Uterus (tissue), 2 donors: ENCODE data around the gene MAP7D3.

Experiments used
- POLR2A ChIP-seq, 2 donors: fragments of 450-650 bp; IDR thresholded peaks; one replicate each; pipeline ENCODE4 v1.6.1; 2016; ENCODE audit warnings: antibody characterized with exemption in 2 of 2, mild to moderate bottlenecking in 1 of 2, moderate library complexity in 1 of 2
- TF ChIP-seq, protein P1 (sequence below), 4 experiments: fragments of 200-600 bp in 2 of 4; fragments of 450-650 bp in 2 of 4; sonication (generic) in 2 of 4; IDR thresholded peaks; one replicate each; pipeline ENCODE4 v1.5.1; 2016 to 2019; ENCODE audit warnings: antibody characterized with exemption in 4 of 4, mild to moderate bottlenecking in 2 of 4, moderate library complexity in 1 of 4

DNA sequence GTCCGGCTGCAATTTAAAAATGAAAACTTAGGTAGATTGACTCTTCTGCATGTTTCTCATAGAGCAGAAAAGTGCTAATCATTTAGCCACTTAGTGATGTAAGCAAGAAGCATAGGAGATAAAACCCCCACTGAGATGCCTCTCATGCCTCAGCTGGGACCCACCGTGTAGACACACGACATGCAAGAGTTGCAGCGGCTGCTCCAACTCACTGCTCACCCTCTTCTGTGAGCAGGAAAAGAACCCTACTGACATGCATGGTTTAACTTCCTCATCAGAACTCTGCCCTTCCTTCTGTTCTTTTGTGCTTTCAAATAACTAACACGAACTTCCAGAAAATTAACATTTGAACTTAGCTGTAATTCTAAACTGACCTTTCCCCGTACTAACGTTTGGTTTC lies 41.0 kb downstream of the MAP7D3 start:
- TF ChIP-seq, protein P1, sequence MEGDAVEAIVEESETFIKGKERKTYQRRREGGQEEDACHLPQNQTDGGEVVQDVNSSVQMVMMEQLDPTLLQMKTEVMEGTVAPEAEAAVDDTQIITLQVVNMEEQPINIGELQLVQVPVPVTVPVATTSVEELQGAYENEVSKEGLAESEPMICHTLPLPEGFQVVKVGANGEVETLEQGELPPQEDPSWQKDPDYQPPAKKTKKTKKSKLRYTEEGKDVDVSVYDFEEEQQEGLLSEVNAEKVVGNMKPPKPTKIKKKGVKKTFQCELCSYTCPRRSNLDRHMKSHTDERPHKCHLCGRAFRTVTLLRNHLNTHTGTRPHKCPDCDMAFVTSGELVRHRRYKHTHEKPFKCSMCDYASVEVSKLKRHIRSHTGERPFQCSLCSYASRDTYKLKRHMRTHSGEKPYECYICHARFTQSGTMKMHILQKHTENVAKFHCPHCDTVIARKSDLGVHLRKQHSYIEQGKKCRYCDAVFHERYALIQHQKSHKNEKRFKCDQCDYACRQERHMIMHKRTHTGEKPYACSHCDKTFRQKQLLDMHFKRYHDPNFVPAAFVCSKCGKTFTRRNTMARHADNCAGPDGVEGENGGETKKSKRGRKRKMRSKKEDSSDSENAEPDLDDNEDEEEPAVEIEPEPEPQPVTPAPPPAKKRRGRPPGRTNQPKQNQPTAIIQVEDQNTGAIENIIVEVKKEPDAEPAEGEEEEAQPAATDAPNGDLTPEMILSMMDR (IDR thresholded peaks at IDR 0.05) = no peak
- TF ChIP-seq POLR2A (IDR thresholded peaks at IDR 0.05) = no peak
